ENCODE measurements around the gene USP25. TPM values are rescaled to one million over a fixed set of nuclear protein-coding genes. Genes with fewer than 3 reads are reported as not detected.

USP25 gene
- total and polyA plus RNA-seq, 2 experiments from 2014 or later = 11.8 to 49.2 TPM

- H3K27ac Mint-ChIP-seq = no peak overlapping the region; the same call in 1 of the 2 replicates
- peaks cover 10% of the 10 kb centered on the region; the same call in 2 of the 3 replicates for H3K9me3 Mint-ChIP-seq
- H4K20me1 ChIP-seq (replicated peaks; ENCODE audit: insufficient read depth) = peaks cover 21% of the 10 kb centered on the region
Measured at GRCh38 chr21:15744926-15745325, 15.1 kb downstream of the USP25 start.

More at GRCh38 chr21:15744926-15745325, 15.1 kb downstream of the USP25 start:
- H3K4me1 Mint-ChIP-seq = peaks cover 60% of the 10 kb centered on the region
- Histone ChIP-seq H3K4me2 (no peak overlapping the region), H3K9me2 (ENCODE audit: insufficient read depth) (no peaks in the 10 kb centered on the region), H2AFZ (no peak overlapping the region), H3K4me3 (no peak overlapping the region), H3K27me3 (ENCODE audit: insufficient read depth) (no peaks in the 10 kb centered on the region), H3F3A (replicated peaks; ENCODE audit: low read depth) (no peaks in the 10 kb centered on the region), H3K36me3 (ENCODE audit: insufficient read depth) (no peaks in the 10 kb centered on the region), H3K4me1 (ENCODE audit: insufficient read depth) (peaks cover 30% of the 10 kb centered on the region), H3K27ac (ENCODE audit: low read depth) (peak overlapping the region; percentile 68; the same call in 1 of the 2 replicates), H3K79me2 (replicated peaks; ENCODE audit: insufficient read depth) (peaks cover 100% of the 10 kb centered on the region)
- H3K27me3 Mint-ChIP-seq (ENCODE audit: insufficient read depth, low read depth, poor library complexity) = peaks cover 3% of the 10 kb centered on the region
- H3K4me3 Mint-ChIP-seq = no peak overlapping the region
- ATAC-seq = peak; percentile 50
- H3K36me3 Mint-ChIP-seq (ENCODE audit: low read depth) = peaks cover 29% of the 10 kb centered on the region
- TF ChIP-seq JUNB (IDR thresholded peaks at IDR 0.05; ENCODE audit: unreplicated experiment) = no peak
- TF ChIP-seq EZH2 (IDR thresholded peaks at IDR 0.05; ENCODE audit: low read depth, unreplicated experiment) = no peak
- TF ChIP-seq REST (IDR thresholded peaks at IDR 0.05; ENCODE audit: unreplicated experiment) = no peak
- TF ChIP-seq ETS1 (IDR thresholded peaks at IDR 0.05) = no peak
- no peak for TF ChIP-seq ZNF462 (CRISPR knock-in tag; IDR thresholded peaks at IDR 0.05)
- TF ChIP-seq ZNF114 (CRISPR knock-in tag; IDR thresholded peaks at IDR 0.05) = no peak
- TF ChIP-seq CTCF (conservative IDR thresholded peaks at IDR 0.05; ENCODE audit: low read depth in 2 of 2) = no peak
- TF ChIP-seq STAT1 (IDR thresholded peaks at IDR 0.05; ENCODE audit: unreplicated experiment) = no peak
- TF ChIP-seq ZNF331 (CRISPR knock-in tag; IDR thresholded peaks at IDR 0.05; ENCODE audit: low read depth) = no peak
- no peak for TF ChIP-seq CREB1 (CRISPR knock-in tag; IDR thresholded peaks at IDR 0.05; ENCODE audit: low read depth)
- no peak for TF ChIP-seq NANOG (IDR thresholded peaks at IDR 0.05; ENCODE audit: borderline replicate concordance)
- no peak for TF ChIP-seq EZH2phosphoT487 (IDR thresholded peaks at IDR 0.05; ENCODE audit: unreplicated experiment)
- no peak for TF ChIP-seq POLR2AphosphoS5 (IDR thresholded peaks at IDR 0.05; ENCODE audit: low read depth)
- peak; percentile 41 for DNase-seq (ENCODE audit: low spot score)

Measured in GM23338 (cell line).